OCI-LY7 (cell line): ENCODE measurements around the gene FN3KRP.

Experiments used
- EZH2phosphoT487 ChIP-seq: fragments of 200-600 bp; sonication (generic); IDR thresholded peaks from 2 replicates; pipeline ENCODE4 v1.6.1; 2018; ENCODE audit warnings: low read depth, borderline replicate concordance, mild to moderate bottlenecking, mixed run types, antibody characterized with exemption, low read length, moderate library complexity, mixed read lengths
- TF ChIP-seq, protein P1 (sequence below): fragments of 200-600 bp; sonication (generic); conservative IDR thresholded peaks from 2 replicates; pipeline ENCODE4 v1.5.1; 2014; ENCODE audit warnings: mild to moderate bottlenecking, antibody characterized with exemption, low read length, moderate library complexity, mixed read lengths

DNA sequence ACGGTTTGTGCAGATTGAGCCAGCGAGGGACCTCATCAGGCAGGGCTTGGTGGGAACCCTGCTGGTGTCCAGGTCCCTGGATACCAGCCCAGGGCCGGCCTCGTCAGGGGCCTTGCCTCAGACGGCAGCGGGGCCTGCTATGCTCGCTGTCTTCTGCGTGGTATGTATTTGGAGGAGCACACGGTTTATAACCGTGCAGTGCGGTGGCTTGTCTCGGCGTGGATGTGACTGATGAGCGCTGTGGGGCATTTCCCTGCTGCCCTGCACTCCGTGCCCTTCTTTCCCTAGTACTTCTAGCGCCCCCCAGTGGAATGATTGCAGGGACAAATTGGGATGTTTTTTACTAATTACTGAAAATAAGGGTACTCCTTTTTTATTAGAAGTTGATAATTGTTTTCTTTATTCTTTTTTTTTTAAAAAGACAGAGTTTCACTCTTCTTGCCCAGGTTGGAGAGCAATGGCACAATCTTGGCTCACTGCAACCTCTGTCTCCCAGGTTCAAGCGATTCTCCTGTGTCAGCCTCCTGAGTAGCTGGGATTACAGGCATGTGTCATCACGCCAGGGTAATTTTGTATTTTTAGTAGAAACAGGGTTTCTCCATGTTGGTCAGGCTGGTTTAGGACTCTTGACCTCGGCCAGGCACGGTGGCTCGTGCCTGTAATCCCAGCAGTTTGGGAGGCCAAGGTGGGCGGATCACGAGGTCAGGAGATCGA lies 50.7 kb downstream of the FN3KRP start:
- TF ChIP-seq, protein P1, sequence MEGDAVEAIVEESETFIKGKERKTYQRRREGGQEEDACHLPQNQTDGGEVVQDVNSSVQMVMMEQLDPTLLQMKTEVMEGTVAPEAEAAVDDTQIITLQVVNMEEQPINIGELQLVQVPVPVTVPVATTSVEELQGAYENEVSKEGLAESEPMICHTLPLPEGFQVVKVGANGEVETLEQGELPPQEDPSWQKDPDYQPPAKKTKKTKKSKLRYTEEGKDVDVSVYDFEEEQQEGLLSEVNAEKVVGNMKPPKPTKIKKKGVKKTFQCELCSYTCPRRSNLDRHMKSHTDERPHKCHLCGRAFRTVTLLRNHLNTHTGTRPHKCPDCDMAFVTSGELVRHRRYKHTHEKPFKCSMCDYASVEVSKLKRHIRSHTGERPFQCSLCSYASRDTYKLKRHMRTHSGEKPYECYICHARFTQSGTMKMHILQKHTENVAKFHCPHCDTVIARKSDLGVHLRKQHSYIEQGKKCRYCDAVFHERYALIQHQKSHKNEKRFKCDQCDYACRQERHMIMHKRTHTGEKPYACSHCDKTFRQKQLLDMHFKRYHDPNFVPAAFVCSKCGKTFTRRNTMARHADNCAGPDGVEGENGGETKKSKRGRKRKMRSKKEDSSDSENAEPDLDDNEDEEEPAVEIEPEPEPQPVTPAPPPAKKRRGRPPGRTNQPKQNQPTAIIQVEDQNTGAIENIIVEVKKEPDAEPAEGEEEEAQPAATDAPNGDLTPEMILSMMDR, result peak; percentile 92
- no peak for TF ChIP-seq EZH2phosphoT487
